Neutrophil (primary cell): Measurements from ENCODE around the gene NPHP3.

Experiments used
- H3K27ac ChIP-seq: fragments of 200-600 bp; sonication (generic); 2 replicates; pipeline ENCODE4 v1.5.1; 2016; ENCODE audit warnings: mild to moderate bottlenecking, moderate library complexity
- H3K27me3 ChIP-seq: fragments of 200-600 bp; sonication (generic); 2 replicates; pipeline ENCODE4 v1.6.0; 2016; ENCODE audit warnings: mild to moderate bottlenecking
- H3K36me3 ChIP-seq: fragments of 200-600 bp; sonication (generic); 2 replicates; pipeline ENCODE4 v1.5.1; 2017
- H3K4me1 ChIP-seq, 2 experiments: fragments of 200-600 bp in 1 of 2; sonication (generic) in 1 of 2; 1 replicate in 1 of 2; 2 replicates in 1 of 2; pipeline versions ENCODE4 v1.5.1 to v1.6.1; 2013 to 2016; ENCODE audit warnings: low read depth in 1 of 2, low read length in 1 of 2, mild to moderate bottlenecking in 1 of 2, moderate library complexity in 1 of 2; ENCODE audit not compliant: control insufficient read depth in 1 of 2, insufficient read depth in 1 of 2
- H3K4me3 ChIP-seq, 2 experiments: fragments of 200-600 bp in 1 of 2; sonication (generic) in 1 of 2; 1 replicate in 1 of 2; 2 replicates in 1 of 2; pipeline ENCODE4 v1.5.1; 2013 to 2016; ENCODE audit warnings: low read depth in 1 of 2, low read length in 1 of 2, mild to moderate bottlenecking in 1 of 2, moderate library complexity in 1 of 2
- H3K9me3 ChIP-seq: fragments of 200-600 bp; sonication (generic); 2 replicates; pipeline ENCODE4 v1.5.1; 2016
- TF ChIP-seq, protein P1 (sequence below): fragments of 200-600 bp; sonication (generic); IDR thresholded peaks from 2 replicates; pipeline ENCODE4 v1.5.1; 2016; ENCODE audit warnings: antibody characterized with exemption

NPHP3 gene

DNA sequence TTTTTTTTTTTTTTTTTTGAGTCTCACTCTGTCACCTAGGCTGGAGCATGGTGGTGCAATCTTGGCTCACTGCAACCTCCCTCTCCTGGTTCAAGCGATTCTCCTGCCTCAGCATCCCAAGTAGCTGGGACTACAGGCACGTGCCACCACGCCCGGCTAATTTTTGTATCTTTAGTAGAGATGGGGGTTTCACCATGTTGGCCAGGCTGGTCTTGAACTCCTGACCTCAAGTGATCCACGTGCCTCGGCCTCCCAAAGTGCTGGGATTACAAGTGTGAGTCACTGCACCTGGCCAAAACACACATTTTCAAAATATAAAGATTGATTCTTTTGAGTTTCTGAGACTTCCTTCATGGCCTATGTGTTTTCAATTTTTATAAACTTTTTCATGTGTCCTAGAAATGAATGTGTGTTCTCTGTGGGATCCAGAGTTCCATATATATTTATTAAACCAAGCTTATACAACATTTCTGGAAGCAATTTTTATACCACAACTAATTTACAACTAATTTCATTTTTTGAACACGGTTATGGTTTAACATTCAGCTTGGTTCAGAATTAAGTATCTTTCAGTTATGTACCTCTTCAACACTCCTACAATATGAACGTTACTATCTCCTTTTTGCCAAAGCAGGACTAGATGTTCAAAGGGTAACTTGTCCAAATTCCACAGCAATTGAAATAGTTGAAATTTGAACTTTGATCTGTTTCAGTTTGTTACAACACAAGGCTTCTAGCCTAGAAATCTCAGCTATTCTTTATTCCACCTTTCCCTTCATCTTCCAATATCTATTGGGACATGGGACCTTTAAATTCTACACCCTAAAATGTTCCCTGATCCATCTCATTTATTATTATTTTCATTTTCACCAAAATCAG lies 64.1 kb downstream of the NPHP3 start:
- Histone ChIP-seq H3K27ac (no peak overlapping the region), H3K9me3 (no peaks in the 10 kb centered on the region), H3K27me3 (no peaks in the 10 kb centered on the region), H3K4me1 (peaks cover 29 to 33% of the 10 kb centered on the region in 2 experiments), H3K36me3 (no peaks in the 10 kb centered on the region), H3K4me3 (no peak overlapping the region)
- TF ChIP-seq, protein P1, sequence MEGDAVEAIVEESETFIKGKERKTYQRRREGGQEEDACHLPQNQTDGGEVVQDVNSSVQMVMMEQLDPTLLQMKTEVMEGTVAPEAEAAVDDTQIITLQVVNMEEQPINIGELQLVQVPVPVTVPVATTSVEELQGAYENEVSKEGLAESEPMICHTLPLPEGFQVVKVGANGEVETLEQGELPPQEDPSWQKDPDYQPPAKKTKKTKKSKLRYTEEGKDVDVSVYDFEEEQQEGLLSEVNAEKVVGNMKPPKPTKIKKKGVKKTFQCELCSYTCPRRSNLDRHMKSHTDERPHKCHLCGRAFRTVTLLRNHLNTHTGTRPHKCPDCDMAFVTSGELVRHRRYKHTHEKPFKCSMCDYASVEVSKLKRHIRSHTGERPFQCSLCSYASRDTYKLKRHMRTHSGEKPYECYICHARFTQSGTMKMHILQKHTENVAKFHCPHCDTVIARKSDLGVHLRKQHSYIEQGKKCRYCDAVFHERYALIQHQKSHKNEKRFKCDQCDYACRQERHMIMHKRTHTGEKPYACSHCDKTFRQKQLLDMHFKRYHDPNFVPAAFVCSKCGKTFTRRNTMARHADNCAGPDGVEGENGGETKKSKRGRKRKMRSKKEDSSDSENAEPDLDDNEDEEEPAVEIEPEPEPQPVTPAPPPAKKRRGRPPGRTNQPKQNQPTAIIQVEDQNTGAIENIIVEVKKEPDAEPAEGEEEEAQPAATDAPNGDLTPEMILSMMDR, result no peak

DNA sequence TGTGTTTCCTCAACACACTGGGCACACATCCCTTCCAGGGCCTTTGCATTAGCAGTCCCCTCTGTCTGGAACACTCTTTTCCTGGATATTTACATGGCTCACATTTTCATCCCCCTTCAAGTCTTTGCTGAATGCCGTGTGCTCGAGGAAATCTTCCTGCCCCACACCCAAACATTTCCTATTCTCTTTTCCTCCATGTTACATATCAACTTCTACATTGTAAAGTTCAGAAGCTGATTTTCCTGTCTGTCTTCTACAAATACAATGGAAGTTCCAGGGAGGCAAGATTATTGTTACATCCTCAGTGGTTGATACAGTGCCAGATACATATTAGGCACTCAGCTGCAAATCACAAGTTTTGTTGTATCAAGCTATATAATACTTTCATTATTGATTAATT lies 66.7 kb downstream of the NPHP3 start:
- Histone ChIP-seq H3K4me3 (no peak overlapping the region), H3K4me1 (peaks cover 23 to 25% of the 10 kb centered on the region in 2 experiments), H3K27me3 (no peaks in the 10 kb centered on the region), H3K27ac (no peak overlapping the region), H3K9me3 (no peaks in the 10 kb centered on the region), H3K36me3 (no peaks in the 10 kb centered on the region)
- TF ChIP-seq, protein P1, result no peak

- H3K27me3 ChIP-seq, result no peaks in the 10 kb centered on the region
- no peak overlapping the region for H3K4me3 ChIP-seq
- H3K27ac ChIP-seq, result no peak overlapping the region
- H3K4me1 ChIP-seq, result peaks cover 22 to 23% of the 10 kb centered on the region in 2 experiments
- H3K9me3 ChIP-seq, result no peaks in the 10 kb centered on the region
- TF ChIP-seq, protein P1, result no peak
- H3K36me3 ChIP-seq, result no peaks in the 10 kb centered on the region
These were observed 67.5 kb downstream of the NPHP3 start for GRCh38 chr3:132654721-132655120.

- Histone ChIP-seq H3K27me3 (no peaks in the 10 kb centered on the region), H3K9me3 (no peaks in the 10 kb centered on the region), H3K27ac (no peak overlapping the region), H3K36me3 (no peaks in the 10 kb centered on the region), H3K4me3 (no peak overlapping the region), H3K4me1 (peaks cover 17% of the 10 kb centered on the region in 2 experiments)
- TF ChIP-seq, protein P1, result no peak
These were observed 68.0 kb downstream of the NPHP3 start for GRCh38 chr3:132654190-132654589.

DNA sequence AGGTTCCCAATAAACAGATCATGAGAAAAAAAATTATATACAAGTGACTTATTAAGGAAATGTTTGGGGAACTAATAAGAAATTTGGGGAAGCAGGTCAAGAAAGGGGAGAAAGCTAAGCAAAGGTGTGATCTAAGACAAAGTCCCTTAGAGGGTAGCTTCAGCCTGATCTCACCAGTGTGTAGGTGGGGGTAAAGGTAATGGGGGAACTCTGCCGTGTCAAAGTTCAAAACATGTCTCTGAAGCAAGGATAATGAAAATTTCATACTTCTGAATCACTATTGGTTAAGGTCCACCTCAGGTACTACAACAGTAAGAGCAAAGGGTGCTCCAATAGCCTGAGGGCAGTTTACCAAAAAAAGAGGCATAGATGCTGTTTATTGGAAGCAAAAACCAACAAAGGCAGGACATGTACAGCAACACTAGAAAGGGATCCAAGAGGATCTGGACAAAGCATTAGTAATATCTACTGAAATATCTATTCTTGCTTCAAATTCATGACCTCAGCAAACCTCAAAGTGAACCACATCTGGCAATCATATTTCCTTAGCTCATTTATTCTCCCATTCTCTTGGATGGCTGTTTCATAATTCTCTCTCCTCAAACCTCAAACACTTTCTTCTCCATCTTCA lies 69.5 kb downstream of the NPHP3 start:
- Histone ChIP-seq H3K4me3 (no peak overlapping the region), H3K27me3 (no peaks in the 10 kb centered on the region), H3K9me3 (no peaks in the 10 kb centered on the region), H3K4me1 (peaks cover 9 to 10% of the 10 kb centered on the region in 2 experiments), H3K36me3 (no peaks in the 10 kb centered on the region), H3K27ac (no peak overlapping the region)
- TF ChIP-seq, protein P1, result no peak
